ENCODE data around the gene MAP3K3. TPM values are rescaled to one million over a fixed set of nuclear protein-coding genes. Genes with fewer than 3 reads are reported as not detected.

The MAP3K3 gene
- total RNA-seq, 1 donor from 2014 or later, result 11.1 TPM

DNA sequence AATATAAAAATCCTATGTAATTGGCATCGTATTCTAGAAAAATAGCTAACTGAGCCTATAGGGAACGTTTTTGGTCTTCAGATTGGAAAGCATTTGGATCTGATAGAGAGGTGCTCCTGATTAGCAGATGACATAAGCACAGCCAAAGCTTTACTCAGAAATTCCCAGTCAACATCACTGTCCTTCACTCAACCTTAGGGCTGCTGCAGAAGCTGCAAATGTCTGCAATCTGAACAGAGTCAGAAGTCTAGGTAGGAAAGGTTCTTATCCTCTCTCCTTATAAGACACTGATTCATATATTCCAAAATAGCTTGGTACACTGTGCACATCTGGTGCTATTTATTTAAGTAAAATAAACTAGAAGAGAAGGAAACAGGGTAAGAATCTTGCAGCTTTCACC lies 100.2 kb downstream of the MAP3K3 start:
- TF ChIP-seq, protein P1, sequence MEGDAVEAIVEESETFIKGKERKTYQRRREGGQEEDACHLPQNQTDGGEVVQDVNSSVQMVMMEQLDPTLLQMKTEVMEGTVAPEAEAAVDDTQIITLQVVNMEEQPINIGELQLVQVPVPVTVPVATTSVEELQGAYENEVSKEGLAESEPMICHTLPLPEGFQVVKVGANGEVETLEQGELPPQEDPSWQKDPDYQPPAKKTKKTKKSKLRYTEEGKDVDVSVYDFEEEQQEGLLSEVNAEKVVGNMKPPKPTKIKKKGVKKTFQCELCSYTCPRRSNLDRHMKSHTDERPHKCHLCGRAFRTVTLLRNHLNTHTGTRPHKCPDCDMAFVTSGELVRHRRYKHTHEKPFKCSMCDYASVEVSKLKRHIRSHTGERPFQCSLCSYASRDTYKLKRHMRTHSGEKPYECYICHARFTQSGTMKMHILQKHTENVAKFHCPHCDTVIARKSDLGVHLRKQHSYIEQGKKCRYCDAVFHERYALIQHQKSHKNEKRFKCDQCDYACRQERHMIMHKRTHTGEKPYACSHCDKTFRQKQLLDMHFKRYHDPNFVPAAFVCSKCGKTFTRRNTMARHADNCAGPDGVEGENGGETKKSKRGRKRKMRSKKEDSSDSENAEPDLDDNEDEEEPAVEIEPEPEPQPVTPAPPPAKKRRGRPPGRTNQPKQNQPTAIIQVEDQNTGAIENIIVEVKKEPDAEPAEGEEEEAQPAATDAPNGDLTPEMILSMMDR (IDR thresholded peaks at IDR 0.05; ENCODE audit: insufficient read depth, low read length, severe bottlenecking), result no peak
- no peak for FAIRE-seq
- H3K36me3 ChIP-seq (ENCODE audit: control insufficient read depth, insufficient read depth, low read length), result no peaks in the 10 kb centered on the region
- H3K27me3 ChIP-seq (ENCODE audit: control insufficient read depth, insufficient read depth, low read length), result no peaks in the 10 kb centered on the region
- H3K4me3 ChIP-seq (ENCODE audit: low read depth, low read length), result no peak overlapping the region
- no peak for DNase-seq (ENCODE audit: low read depth)

DNA sequence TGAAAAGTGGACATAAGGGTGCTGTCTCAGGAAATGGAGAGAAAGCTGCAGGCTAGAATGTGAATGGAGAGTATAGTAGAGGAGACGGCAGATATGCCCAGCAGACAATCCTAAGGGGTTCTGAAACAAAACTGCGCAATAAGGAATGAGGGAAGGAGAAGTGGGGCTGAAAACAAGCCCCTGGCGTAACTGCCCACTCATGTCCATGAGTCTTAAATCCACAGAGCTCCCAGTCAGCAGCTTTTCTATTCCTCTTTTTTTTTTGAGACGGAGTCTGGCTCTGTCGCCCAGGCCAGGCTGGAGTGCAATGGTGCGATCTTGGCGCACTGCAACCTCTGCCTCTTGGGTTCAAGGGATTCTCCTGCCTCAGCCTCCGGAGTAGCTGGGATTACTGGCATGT lies 113.5 kb downstream of the MAP3K3 start:
- Histone ChIP-seq H3K36me3 (ENCODE audit: control insufficient read depth, insufficient read depth, low read length) (peaks cover 1% of the 10 kb centered on the region), H3K4me3 (ENCODE audit: low read depth, low read length) (no peak overlapping the region), H3K27me3 (ENCODE audit: control insufficient read depth, insufficient read depth, low read length) (no peaks in the 10 kb centered on the region)
- DNase-seq (ENCODE audit: low read depth), result no peak
- TF ChIP-seq, protein P1 (IDR thresholded peaks at IDR 0.05; ENCODE audit: insufficient read depth, low read length, severe bottlenecking), result no peak
- no peak for FAIRE-seq

DNA sequence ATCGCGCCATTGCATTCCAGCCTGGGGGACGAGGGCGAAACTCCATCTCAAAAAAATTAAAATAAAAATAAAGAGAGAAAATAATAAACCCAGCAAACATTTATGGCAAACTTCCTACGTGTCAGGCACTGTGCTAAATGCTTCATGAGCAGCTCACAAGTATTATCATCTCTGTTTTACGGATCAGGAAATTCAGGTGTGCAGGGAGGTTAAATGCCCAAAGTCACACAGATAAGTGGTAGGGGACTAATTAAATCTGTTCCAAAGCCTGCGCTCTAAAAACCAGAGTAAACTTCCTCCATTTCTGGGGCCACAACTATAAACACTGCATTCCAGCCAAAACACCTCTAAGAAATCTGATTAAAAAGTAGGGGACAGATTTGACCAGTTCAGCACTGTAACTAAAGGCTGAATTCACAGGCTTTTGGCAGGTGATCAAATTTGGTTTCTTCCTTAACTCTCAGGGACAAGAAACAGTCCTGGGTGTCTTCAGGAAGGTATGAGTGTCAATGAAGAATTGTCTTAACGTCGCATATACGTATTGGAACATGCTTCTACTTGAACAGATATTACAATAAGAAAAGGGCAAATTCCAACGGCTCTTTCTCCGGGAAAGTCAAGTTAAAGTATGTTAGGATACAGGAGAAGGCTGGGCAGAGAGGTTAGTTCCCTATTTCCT lies 118.4 kb downstream of the MAP3K3 start:
- TF ChIP-seq, protein P1 (IDR thresholded peaks at IDR 0.05; ENCODE audit: insufficient read depth, low read length, severe bottlenecking), result no peak
- Histone ChIP-seq H3K27me3 (ENCODE audit: control insufficient read depth, insufficient read depth, low read length) (no peaks in the 10 kb centered on the region), H3K4me3 (ENCODE audit: low read depth, low read length) (peak overlapping the region; percentile 73), H3K36me3 (ENCODE audit: control insufficient read depth, insufficient read depth, low read length) (no peaks in the 10 kb centered on the region)
- DNase-seq (ENCODE audit: low read depth) (peak; percentile 64), FAIRE-seq (no peak)

DNA sequence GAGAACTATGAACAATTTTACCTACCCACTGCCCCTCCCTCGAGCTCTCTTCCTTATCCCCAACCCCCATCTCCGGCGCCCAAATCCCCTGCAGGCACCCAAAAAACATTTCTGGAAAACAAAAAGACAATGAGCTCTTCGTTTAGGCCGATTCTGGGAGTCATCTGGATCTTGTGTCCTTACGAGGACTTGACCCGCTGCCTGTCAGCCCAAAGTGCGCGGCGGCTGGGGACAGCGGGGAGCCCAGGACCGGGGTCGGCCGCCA lies 118.9 kb downstream of the MAP3K3 start:
- FAIRE-seq, result no peak
- H3K4me3 ChIP-seq (ENCODE audit: low read depth, low read length), result peak overlapping the region; percentile 73
- TF ChIP-seq, protein P1 (IDR thresholded peaks at IDR 0.05; ENCODE audit: insufficient read depth, low read length, severe bottlenecking), result no peak
- H3K36me3 ChIP-seq (ENCODE audit: control insufficient read depth, insufficient read depth, low read length), result no peaks in the 10 kb centered on the region
- DNase-seq (ENCODE audit: low read depth), result no peak
- no peaks in the 10 kb centered on the region for H3K27me3 ChIP-seq (ENCODE audit: control insufficient read depth, insufficient read depth, low read length)

DNA sequence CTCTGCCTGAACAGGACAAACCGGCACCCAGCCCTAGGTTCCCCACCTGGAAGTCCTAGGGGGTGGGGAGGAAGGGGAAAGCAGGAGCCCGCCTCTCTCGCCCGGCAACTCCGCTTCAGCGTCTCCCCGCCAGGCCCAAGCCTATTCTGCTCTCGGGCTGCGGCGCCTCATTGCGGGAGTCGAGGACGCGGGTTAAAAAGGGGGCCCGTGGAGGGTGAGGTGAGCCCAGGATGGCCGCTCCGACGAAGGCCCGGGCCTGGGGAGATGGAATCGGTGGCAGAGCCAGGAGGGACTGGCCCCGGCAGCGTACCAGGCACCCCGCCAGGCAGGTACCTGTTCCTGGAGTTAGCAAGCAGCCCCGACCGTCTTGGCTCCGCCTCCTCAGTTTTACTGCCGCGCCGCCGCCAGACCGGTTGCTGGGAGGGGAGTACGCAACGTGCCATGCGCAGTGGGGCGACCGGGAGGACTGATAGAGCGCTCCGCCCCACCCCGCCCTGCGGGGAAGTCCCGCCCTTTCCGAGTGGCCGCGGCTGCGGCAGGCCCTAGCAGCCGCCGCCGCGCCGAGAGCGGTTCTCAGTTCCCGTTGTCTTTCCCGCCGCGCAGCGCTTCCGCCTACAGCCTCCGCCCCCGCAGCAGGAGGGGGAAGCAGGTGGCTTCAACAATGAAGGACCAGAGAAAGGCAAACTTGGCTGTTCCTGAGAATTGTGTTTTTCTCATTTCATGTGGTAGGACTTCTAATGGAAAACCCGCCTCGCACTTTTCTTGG lies 119.4 kb downstream of the MAP3K3 start, which contains the start of gene STRADA:
TSS of gene STRADA (minus strand) at position 392 of the 766 bp plus-strand sequence. CDS start 13,430 bp downstream, outside the sequence.
- no peak for FAIRE-seq

More for the DNA sequence above, 119.4 kb downstream of the MAP3K3 start, which contains the start of gene STRADA:
- TF ChIP-seq, protein P1 (IDR thresholded peaks at IDR 0.05; ENCODE audit: insufficient read depth, low read length, severe bottlenecking), result no peak
- Histone ChIP-seq H3K27me3 (ENCODE audit: control insufficient read depth, insufficient read depth, low read length) (no peaks in the 10 kb centered on the region), H3K4me3 (ENCODE audit: low read depth, low read length) (peak within 1 kb of the TSS; percentile 73), H3K36me3 (ENCODE audit: control insufficient read depth, insufficient read depth, low read length) (peaks cover under 1% of the 10 kb centered on the region)
- DNase-seq (ENCODE audit: low read depth), result peak; percentile 96

Other genes with a start within 250 kb of the MAP3K3 start
- 24.5 and 30.5 TPM in 2 replicates for gene CYB561, start 176.1 kb upstream of the MAP3K3 start, total RNA-seq
- gene ACE, start 145.4 kb upstream of the MAP3K3 start, total RNA-seq, result 0.13 TPM in 1 of 2 replicates, not detected in the other
- gene KCNH6, start 99.1 kb upstream of the MAP3K3 start, total RNA-seq, result not detected in 2 replicates
- gene DCAF7, start 71.9 kb upstream of the MAP3K3 start, total RNA-seq, result 9.5 and 10.6 TPM in 2 replicates
- 11.5 and 11.6 TPM in 2 replicates for gene TACO1, start 21.5 kb upstream of the MAP3K3 start, total RNA-seq
- 0.53 and 0.90 TPM in 2 replicates for gene LIMD2, start 77.7 kb downstream of the MAP3K3 start, total RNA-seq
- gene STRADA, start 119.4 kb downstream of the MAP3K3 start, total RNA-seq, result 10.5 and 14.1 TPM in 2 replicates
- 112 and 118 TPM in 2 replicates for gene CCDC47, start 151.2 kb downstream of the MAP3K3 start, total RNA-seq
- gene DDX42, start 151.8 kb downstream of the MAP3K3 start, total RNA-seq, result 65.0 and 70.5 TPM in 2 replicates
- 50.5 and 64.0 TPM in 2 replicates for gene PSMC5, start 205.0 kb downstream of the MAP3K3 start, total RNA-seq
- 43.4 and 53.1 TPM in 2 replicates for gene FTSJ3, start 205.2 kb downstream of the MAP3K3 start, total RNA-seq
- 98.5 and 112 TPM in 2 replicates for gene SMARCD2, start 220.3 kb downstream of the MAP3K3 start, total RNA-seq